H1 (cell line): ENCODE measurements around the gene SMR3A. TPM values are rescaled to one million over a fixed set of nuclear protein-coding genes. Genes with fewer than 3 reads are reported as not detected.

Experiments
- CTCF ChIA-PET: fragments of 300-600 bp; sonication (Branson Sonifier 250); formaldehyde crosslinking; loops from one replicate; lab custom pipeline; 2021; ENCODE audit not compliant: partially characterized antibody; lab: Charles Lee
- POLR2A ChIA-PET: fragments of 300-600 bp; sonication (Branson Sonifier 250); formaldehyde crosslinking; loops from one replicate; lab custom pipeline; 2021; ENCODE audit warnings: inconsistent platforms; ENCODE audit not compliant: partially characterized antibody; lab: Charles Lee
- DNase-seq, 2 experiments: peaks; one replicate each; pipeline versions ENCODE4 v3.0.0 to v3.0.0-alpha.2; 2010 to 2022; ENCODE audit warnings: low spot score in 2 of 2, low read depth in 1 of 2, mixed read lengths in 1 of 2
- FAIRE-seq: peaks from 2 replicates; lab custom pipeline; 2011; peaks lifted over from hg19 to GRCh38; lab: Jason Lieb, UNC
- H2AFZ ChIP-seq: 2 replicates; pipeline ENCODE4 v1.8.1; 2012; ENCODE audit warnings: low read length, inconsistent platforms
- H2AK5ac ChIP-seq: 2 replicates; pipeline ENCODE4 v1.6.1; 2013; ENCODE audit warnings: low read depth, low read length
- H2BK120ac ChIP-seq: replicated peaks from 2 replicates; pipeline ENCODE3; 2013; ENCODE audit warnings: low read depth, low read length, inconsistent platforms
- H2BK12ac ChIP-seq: 2 replicates; pipeline ENCODE4 v1.6.1; 2013; ENCODE audit warnings: low read depth, low read length
- H2BK15ac ChIP-seq: 2 replicates; pipeline ENCODE4 v1.6.1; 2013; ENCODE audit warnings: low read length
- H2BK20ac ChIP-seq: 2 replicates; pipeline ENCODE4 v1.6.1; 2013; ENCODE audit warnings: low read length
- H2BK5ac ChIP-seq: 2 replicates; pipeline ENCODE4 v1.6.1; 2013; ENCODE audit warnings: low read depth, low read length
- H3K14ac ChIP-seq: 2 replicates; pipeline ENCODE4 v1.6.1; 2013; ENCODE audit warnings: inconsistent platforms; ENCODE audit not compliant: insufficient read length
- H3K18ac ChIP-seq: 2 replicates; pipeline ENCODE4 v1.6.1; 2013; ENCODE audit warnings: low read length; ENCODE audit errors: extremely low read depth
- H3K23ac ChIP-seq: 2 replicates; pipeline ENCODE4 v1.6.1; 2013; ENCODE audit warnings: inconsistent platforms; ENCODE audit not compliant: insufficient read length
- H3K23me2 ChIP-seq: 2 replicates; pipeline ENCODE4 v1.6.1; 2013; ENCODE audit warnings: low read depth, low read length
- H3K27ac ChIP-seq: 2 replicates; pipeline ENCODE4 v1.6.1; 2011; ENCODE audit warnings: low read depth, low read length, inconsistent platforms
- H3K27me3 ChIP-seq, 4 experiments: replicated peaks in 1 of 4; 1 replicate in 1 of 4; 2 replicates in 3 of 4; pipeline versions ENCODE4 v1.6.1 to v1.8.1; 2011 to 2013; ENCODE audit warnings: low read length in 3 of 4, mild to moderate bottlenecking in 3 of 4, inconsistent platforms in 2 of 4, mixed read lengths in 2 of 4, moderate library complexity in 1 of 4; ENCODE audit not compliant: control insufficient read depth in 3 of 4, insufficient read depth in 3 of 4; ENCODE audit errors: extremely low read depth in 1 of 4
- H3K36me3 ChIP-seq, 4 experiments: 2 replicates each; pipeline versions ENCODE4 v1.6.1 to v1.8.1; 2011 to 2013; ENCODE audit warnings: mild to moderate bottlenecking in 4 of 4, low read length in 3 of 4, moderate library complexity in 2 of 4, control low read depth in 1 of 4, inconsistent platforms in 1 of 4; ENCODE audit not compliant: insufficient read depth in 4 of 4, control insufficient read depth in 2 of 4
- H3K4ac ChIP-seq: replicated peaks from 2 replicates; pipeline ENCODE3; 2013; ENCODE audit warnings: low read length, low read depth, mixed read lengths, inconsistent platforms; ENCODE audit not compliant: insufficient read length
- H3K4me1 ChIP-seq, 4 experiments: replicated peaks in 1 of 4; 1 replicate in 1 of 4; 2 replicates in 3 of 4; pipeline versions ENCODE4 v1.6.1 to v1.8.1; 2011 to 2013; ENCODE audit warnings: low read length in 3 of 4, inconsistent platforms in 2 of 4, mixed read lengths in 1 of 4; ENCODE audit not compliant: insufficient read depth in 4 of 4, control insufficient read depth in 3 of 4
- H3K4me2 ChIP-seq, 2 experiments: 2 replicates each; pipeline versions ENCODE4 v1.6.1 to v1.8.1; 2011 to 2013; ENCODE audit warnings: low read depth in 2 of 2, low read length in 2 of 2, control low read depth in 1 of 2, inconsistent platforms in 1 of 2, mild to moderate bottlenecking in 1 of 2; ENCODE audit not compliant: insufficient read depth in 1 of 2
- H3K4me3 ChIP-seq, 4 experiments: fragments of 200-600, 300-600 bp in 1 of 4; sonication (generic), shearing (Covaris generic), sonication (Bioruptor Twin) in 1 of 4; 2 replicates each; pipeline versions ENCODE4 v1.5.1 to v1.8.1; 2011 to 2016; ENCODE audit warnings: low read length in 4 of 4, low read depth in 3 of 4, control low read depth in 2 of 4, inconsistent platforms in 2 of 4, mild to moderate bottlenecking in 2 of 4, mixed read lengths in 1 of 4, moderate library complexity in 1 of 4; ENCODE audit not compliant: insufficient read depth in 2 of 4; ENCODE audit errors: extremely low read depth in 1 of 4
- H3K56ac ChIP-seq: replicated peaks from 2 replicates; pipeline ENCODE3; 2013; ENCODE audit warnings: low read depth, mild to moderate bottlenecking, mixed read lengths, low read length, inconsistent platforms; ENCODE audit not compliant: insufficient read length
- H3K79me1 ChIP-seq: 2 replicates; pipeline ENCODE4 v1.6.1; 2013; ENCODE audit warnings: low read depth, low read length, control low read depth
- H3K79me2 ChIP-seq, 2 experiments: 2 replicates each; pipeline versions ENCODE4 v1.6.1 to v1.8.1; 2012 to 2013; ENCODE audit warnings: low read length in 2 of 2, mild to moderate bottlenecking in 2 of 2, inconsistent platforms in 1 of 2; ENCODE audit not compliant: insufficient read depth in 2 of 2, control insufficient read depth in 1 of 2
- H3K9ac ChIP-seq, 4 experiments: replicated peaks in 1 of 4; 1 replicate in 1 of 4; 2 replicates in 3 of 4; pipeline versions ENCODE4 v1.6.1 to v1.8.1; 2011 to 2013; ENCODE audit warnings: low read depth in 3 of 4, low read length in 3 of 4, control low read depth in 2 of 4, mild to moderate bottlenecking in 2 of 4, moderate library complexity in 2 of 4, inconsistent platforms in 1 of 4; ENCODE audit errors: extremely low read depth in 1 of 4
- H3K9me3 ChIP-seq, 2 experiments: 2 replicates each; pipeline versions ENCODE4 v1.6.1 to v1.8.1; 2012 to 2013; ENCODE audit warnings: mild to moderate bottlenecking in 2 of 2, moderate library complexity in 2 of 2, control low read depth in 1 of 2, inconsistent platforms in 1 of 2, low read depth in 1 of 2, low read length in 1 of 2, mixed read lengths in 1 of 2; ENCODE audit not compliant: insufficient read depth in 2 of 2
- H4K20me1 ChIP-seq, 2 experiments: replicated peaks in 1 of 2; 2 replicates each; pipeline versions ENCODE3 to v1.8.1; 2011 to 2013; ENCODE audit warnings: inconsistent platforms in 2 of 2, low read length in 2 of 2, mild to moderate bottlenecking in 1 of 2; ENCODE audit not compliant: insufficient read depth in 2 of 2, control insufficient read depth in 1 of 2
- H4K5ac ChIP-seq: 2 replicates; pipeline ENCODE4 v1.6.1; 2013; ENCODE audit warnings: low read length, low read depth, mixed read lengths, inconsistent platforms; ENCODE audit not compliant: insufficient read length
- H4K8ac ChIP-seq: 2 replicates; pipeline ENCODE4 v1.8.0; 2013; ENCODE audit warnings: mild to moderate bottlenecking, moderate library complexity, low read length, inconsistent platforms; ENCODE audit not compliant: insufficient read depth; ENCODE audit errors: extremely low read depth
- H4K91ac ChIP-seq: replicated peaks from 2 replicates; pipeline ENCODE3; 2013; ENCODE audit warnings: low read length, mixed read lengths, inconsistent platforms; ENCODE audit not compliant: insufficient read length
- ATF3 ChIP-seq: IDR thresholded peaks from 2 replicates; pipeline ENCODE4 v1.6.1; 2011; ENCODE audit warnings: low read depth, mild to moderate bottlenecking, low read length; ENCODE audit not compliant: insufficient read depth
- CBX5 ChIP-seq: fragments of 300-800, 300-1000 bp; sonication (generic); IDR thresholded peaks from 2 replicates; pipeline ENCODE4 v1.7.1; 2016; ENCODE audit warnings: antibody characterized with exemption, low read length, low read depth
- CHD2 ChIP-seq: IDR thresholded peaks from 2 replicates; pipeline ENCODE4 v1.6.1; 2012; ENCODE audit warnings: low read length, improper control_type of control experiment
- CTCF ChIP-seq, 3 experiments: IDR thresholded peaks; 1 replicate in 2 of 3; 2 replicates in 1 of 3; pipeline versions ENCODE4 v1.5.1 to v1.6.1; 2011; ENCODE audit warnings: low read length in 3 of 3, mild to moderate bottlenecking in 3 of 3, inconsistent platforms in 2 of 3, low read depth in 1 of 3, moderate library complexity in 1 of 3; ENCODE audit not compliant: insufficient read depth in 1 of 3; ENCODE audit errors: control extremely low read depth in 1 of 3
- NRF1 ChIP-seq: IDR thresholded peaks from 2 replicates; pipeline ENCODE4 v1.6.1; 2011; ENCODE audit warnings: mild to moderate bottlenecking, low read depth, low read length, improper control_type of control experiment
- PHF8 ChIP-seq: fragments of 200-600 bp; sonication (generic); conservative IDR thresholded peaks from 2 replicates; pipeline ENCODE4 v1.7.1; 2012; ENCODE audit warnings: low read depth, mild to moderate bottlenecking, inconsistent platforms, low read length, moderate library complexity
- POLR2AphosphoS5 ChIP-seq: IDR thresholded peaks from 2 replicates; pipeline ENCODE4 v1.6.1; 2011; ENCODE audit warnings: low read depth, low read length
- RAD21 ChIP-seq, 2 experiments: IDR thresholded peaks in 1 of 2; conservative IDR thresholded peaks in 1 of 2; 2 replicates each; pipeline ENCODE4 v1.6.1; 2011; ENCODE audit warnings: low read depth in 2 of 2, low read length in 2 of 2, improper control_type of control experiment in 1 of 2, inconsistent platforms in 1 of 2, mild to moderate bottlenecking in 1 of 2, moderate library complexity in 1 of 2
- RXRA ChIP-seq: IDR thresholded peaks from 2 replicates; pipeline ENCODE4 v1.6.1; 2011; ENCODE audit warnings: low read depth, mild to moderate bottlenecking, low read length, moderate library complexity; ENCODE audit not compliant: insufficient read depth
- SIRT6 ChIP-seq: IDR thresholded peaks from one replicate; pipeline ENCODE4 v1.7.1; 2012; ENCODE audit warnings: low read length, inconsistent platforms
- SRF ChIP-seq: IDR thresholded peaks from 2 replicates; pipeline ENCODE4 v1.6.1; 2011; ENCODE audit warnings: mild to moderate bottlenecking, low read depth, low read length, moderate library complexity
- TCF12 ChIP-seq: IDR thresholded peaks from 2 replicates; pipeline ENCODE4 v1.6.1; 2011; ENCODE audit warnings: low read depth, mild to moderate bottlenecking, low read length
- WGBS, 2 experiments: shearing (Covaris generic) in 1 of 2; methylation state at CpG; one replicate each; pipeline versions ENCODE4 v1.1.6 to v1.1.7; 2013 to 2015; ENCODE audit warnings: low lambda C conversion rate in 2 of 2, mixed read lengths in 2 of 2, inconsistent platforms in 1 of 2, low coverage in 1 of 2, missing lambda C conversion rate in 1 of 2; ENCODE audit not compliant: insufficient replicate concordance in 2 of 2, insufficient coverage in 1 of 2, insufficient read length in 1 of 2; ENCODE audit errors: extremely low coverage in 1 of 2, missing lambda C conversion rate in 1 of 2; 5-methylcytosine and 5-hydroxymethylcytosine counted together
- polyA plus RNA-seq, 7 experiments: library from polyadenylated mRNA; depleted of rRNA in 3 of 7; stranded (reverse) in 5 of 7; unstranded in 2 of 7; fragments of >200 nt in 5 of 7; fragments of 200-250 nt in 2 of 7; gene quantifications; 1 replicate in 5 of 7; 2 replicates in 1 of 7; 4 replicates in 1 of 7; pipeline versions ENCODE4 v1.2.1 to v1.2.3, GENCODE V29; 2011 to 2013; ENCODE audit warnings: missing spikeins in 2 of 7, mixed read lengths in 2 of 7
- total RNA-seq: library from RNA; stranded (reverse); fragmentation: NEBNext Ultra II Directional; extraction: Animal tissue kit (Norgen Biotek cat#: 25700); gene quantifications from 2 replicates; pipeline ENCODE4 v1.2.1, GENCODE V29; 2021

SMR3A gene
- total and polyA plus RNA-seq, 2 of the 8 experiments (the other 6 are each of a cell fraction or from before 2014, with no cell fraction given) = not detected

DNA sequence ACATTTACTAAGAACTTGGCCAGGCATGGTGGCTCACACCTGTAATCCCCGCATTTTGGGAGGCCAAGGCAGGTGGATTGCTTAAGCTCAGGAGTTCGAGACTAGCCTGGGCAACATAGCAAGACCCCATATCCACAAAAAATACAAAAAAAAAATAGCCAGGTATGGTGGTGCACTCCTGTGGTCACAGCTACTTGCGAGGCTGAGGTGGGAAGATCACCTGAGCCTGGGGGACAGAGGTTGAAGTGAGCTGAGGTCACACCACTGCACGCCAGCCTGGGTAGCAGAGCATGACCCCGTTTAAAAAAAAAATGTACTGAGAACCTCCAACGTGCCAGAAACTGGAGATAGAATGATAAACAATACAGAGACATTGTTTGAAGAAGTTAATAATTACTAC lies 45.2 kb downstream of the SMR3A start:
- FAIRE-seq = no peak
- CTCF ChIA-PET = no interaction called here
- H3K18ac ChIP-seq = no peak overlapping the region
- TF ChIP-seq TCF12 (no peak), NRF1 (no peak), CBX5 (no peak), RAD21 (IDR thresholded peaks at IDR 0.05 in 1 of 2, conservative IDR thresholded peaks at IDR 0.05 in 1 of 2; ENCODE audit: low read depth in 2 of 2, low read length in 2 of 2) (no peak), SRF (no peak), POLR2AphosphoS5 (no peak), PHF8 (no peak), ATF3 (no peak), RXRA (no peak), CTCF (IDR thresholded peaks at IDR 0.05; ENCODE audit: control extremely low read depth in 1 of 3, insufficient read depth in 1 of 3, low read depth in 1 of 3, low read length in 3 of 3) (no peak), CHD2 (no peak), SIRT6 (no peak)

More for the DNA sequence above, 45.2 kb downstream of the SMR3A start:
- Histone ChIP-seq H3K9me3 (no peaks in the 10 kb centered on the region), H3K4me1 (no peaks in the 10 kb centered on the region), H2AK5ac (no peak overlapping the region), H2BK5ac (no peak overlapping the region), H4K91ac (no peak overlapping the region), H3K23me2 (peaks cover 3% of the 10 kb centered on the region; the same call in 1 of the 2 replicates), H4K8ac (no peak overlapping the region), H3K4ac (no peak overlapping the region), H3K79me1 (no peaks in the 10 kb centered on the region), H4K5ac (no peak overlapping the region), H3K27ac (no peak overlapping the region), H3K27me3 (no peaks in the 10 kb centered on the region), H2BK120ac (no peak overlapping the region), H2BK20ac (no peak overlapping the region), H3K14ac (no peak overlapping the region), H3K79me2 (no peaks in the 10 kb centered on the region), H3K4me3 (no peak overlapping the region), H3K36me3 (no peaks in the 10 kb centered on the region), H2BK12ac (no peak overlapping the region), H4K20me1 (no peaks in the 10 kb centered on the region), H3K23ac (no peak overlapping the region), H3K56ac (no peak overlapping the region), H2BK15ac (no peak overlapping the region), H2AFZ (no peak overlapping the region), H3K9ac (no peak overlapping the region), H3K4me2 (no peak overlapping the region)
- POLR2A ChIA-PET = no interaction called here
- 90% methylated on average over 6 of the region's 6 CpGs; no CpG with 5 or more reads in 1 of the 2 experiments for WGBS, 2 experiments
- no peak for DNase-seq
